NCI-H748 (cell line): Measurements from ENCODE around the gene AKNAD1.
A peak's percentile ranks its signal among the peaks of the same experiment; 100 is the strongest.
"Not testable (repeated sequence)": the region's sequence is repeated elsewhere in the genome, so short reads cannot be mapped to it uniquely, and the experiment has no call there.

Experiments
- DNase-seq: peaks from one replicate; lab custom pipeline; 2025; ENCODE audit not compliant: unreplicated experiment; lab: John Stamatoyannopoulos, UW

AKNAD1 gene

DNA sequence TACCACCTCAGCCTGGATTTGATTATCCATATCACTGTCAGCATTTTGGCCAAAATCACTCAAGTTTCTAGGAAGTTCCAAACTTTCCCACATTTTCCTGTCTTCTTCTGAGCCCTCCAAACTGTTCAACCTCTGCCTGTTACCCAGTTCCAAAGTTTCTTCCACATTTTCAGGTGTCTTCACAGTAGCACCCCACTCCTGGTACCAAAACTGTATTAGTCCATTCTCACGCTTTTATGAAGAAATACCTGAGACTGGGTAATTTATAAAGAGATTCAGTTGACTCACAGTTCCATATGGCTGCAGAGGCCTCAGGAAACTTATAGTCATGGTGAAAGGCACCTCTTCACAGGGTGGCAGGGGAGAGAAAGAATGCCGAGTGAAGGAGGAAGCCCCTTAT is 71.0 kb downstream of the AKNAD1 start:
- DNase-seq: no peak

DNA sequence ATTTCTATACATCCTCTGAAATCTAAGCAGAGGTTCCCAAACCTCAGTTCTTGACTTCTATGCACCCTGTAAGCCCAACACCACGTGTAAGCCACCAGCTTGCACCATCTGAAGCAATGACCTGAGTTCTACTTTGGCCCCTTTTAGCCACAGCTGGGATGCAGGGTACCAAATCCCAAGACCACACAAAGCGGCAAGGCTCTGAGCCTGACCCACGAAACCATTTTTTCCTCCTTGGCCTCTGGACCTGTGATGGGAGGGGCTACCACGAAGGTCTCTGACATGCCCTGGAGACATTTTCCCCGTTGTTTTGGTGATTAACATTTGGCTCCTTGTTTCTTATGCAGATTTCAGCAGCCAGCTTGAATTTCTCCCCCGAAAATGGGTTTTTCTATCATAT is 71.6 kb downstream of the AKNAD1 start:
- no peak for DNase-seq

DNA sequence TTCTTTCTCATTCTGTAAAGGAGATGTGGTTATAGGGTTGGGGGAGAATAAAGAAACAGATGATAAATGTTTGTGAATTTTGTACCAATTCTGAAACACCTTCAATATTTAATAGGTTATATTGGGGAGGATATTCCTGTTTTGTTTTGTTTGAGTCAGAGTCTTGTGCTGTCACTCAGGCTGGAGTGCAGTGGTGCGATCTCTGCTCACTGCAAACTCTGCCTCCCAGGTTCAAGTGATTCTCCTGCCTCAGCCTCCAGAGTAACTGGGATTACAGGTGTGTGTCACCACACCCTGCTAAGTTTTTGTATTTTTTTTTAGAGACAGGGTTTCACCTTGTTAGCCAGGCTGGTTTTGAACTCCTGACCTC is 75.3 kb downstream of the AKNAD1 start:
- DNase-seq: not testable (repeated sequence)

DNA sequence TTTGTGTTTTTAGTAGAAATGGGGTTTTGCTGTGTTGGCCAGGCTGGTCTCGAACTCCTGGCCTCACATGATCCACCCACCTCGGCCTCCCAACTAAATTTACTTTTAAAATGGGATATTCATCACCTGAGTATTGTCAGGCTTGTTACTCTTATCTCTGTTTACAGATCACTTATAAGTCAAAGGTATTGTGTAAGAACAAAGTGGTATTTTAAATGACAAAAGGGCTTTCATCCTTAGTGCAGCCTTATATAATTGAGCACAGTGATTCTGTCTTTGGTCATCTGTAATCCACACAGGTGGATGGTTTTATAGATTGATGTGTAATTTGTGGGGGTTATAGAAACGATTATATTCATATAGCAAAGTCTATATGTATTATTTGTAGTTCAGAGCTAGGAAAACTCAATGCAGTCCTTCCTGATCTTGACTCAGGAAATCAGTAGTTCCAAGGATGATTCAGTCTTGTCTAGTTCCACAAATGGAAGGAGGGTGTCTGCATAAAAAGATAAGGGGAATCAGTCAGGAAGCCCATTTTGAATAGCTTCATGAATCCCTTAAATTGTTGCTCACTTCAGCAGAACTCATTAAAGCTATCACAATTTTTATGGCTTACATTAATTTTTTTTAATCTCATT is 75.8 kb downstream of the AKNAD1 start:
- DNase-seq: peak; percentile 62

DNA sequence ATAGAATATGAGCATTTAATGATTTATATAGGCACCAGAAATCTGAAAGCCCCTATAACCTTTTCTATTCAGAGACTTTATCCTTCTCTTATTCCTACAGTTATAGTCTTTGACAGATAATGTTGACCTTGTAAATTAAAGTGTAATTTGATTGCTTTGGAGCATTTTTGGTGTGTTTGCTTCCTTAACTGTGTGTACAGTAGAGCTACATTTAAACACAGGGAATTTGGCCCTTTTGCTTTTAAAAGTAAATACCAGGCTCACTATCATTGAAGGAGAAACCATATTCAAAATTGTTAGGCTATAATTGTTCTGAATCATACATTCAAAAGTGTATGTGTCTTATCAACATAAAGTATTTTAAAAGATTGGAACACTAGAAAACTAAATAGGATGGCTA is 77.4 kb downstream of the AKNAD1 start:
- no peak for DNase-seq

DNA sequence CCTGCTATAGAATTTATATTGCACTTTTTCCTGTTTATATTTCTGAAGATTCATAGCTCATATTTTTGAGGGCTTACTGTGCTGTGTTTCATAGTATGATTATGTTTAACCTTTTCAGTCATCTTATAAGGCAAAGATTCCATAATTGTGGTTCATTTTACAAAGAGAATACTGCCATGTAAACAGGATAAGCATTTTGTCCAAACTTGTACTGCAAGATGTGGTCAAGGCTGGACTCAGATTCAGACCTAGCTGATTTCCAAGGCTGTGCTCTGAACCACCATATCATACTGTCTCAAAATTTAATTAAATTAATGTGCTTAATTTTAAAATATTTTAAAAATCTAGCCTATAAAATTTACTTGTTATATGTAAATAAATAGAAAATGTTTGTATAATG is 79.1 kb downstream of the AKNAD1 start:
- no peak for DNase-seq

DNA sequence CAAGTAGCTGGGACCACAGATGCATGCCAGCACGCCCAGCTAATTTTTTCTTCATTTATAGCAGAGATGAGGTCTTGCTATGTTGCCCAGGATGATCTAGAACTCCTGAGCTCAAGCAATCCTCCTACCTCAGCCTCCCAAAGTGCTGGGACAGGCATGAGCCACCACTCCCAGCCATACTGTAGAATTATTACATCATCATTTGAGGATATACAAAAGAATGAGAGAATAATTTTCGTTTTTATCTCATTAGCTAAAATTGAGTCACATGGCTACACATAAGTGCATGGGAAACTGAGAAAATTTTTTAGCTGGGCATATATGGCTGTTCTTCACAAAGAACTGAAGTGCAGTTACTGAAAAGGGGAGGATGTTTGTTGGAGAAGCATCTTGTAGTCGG is 89.2 kb downstream of the AKNAD1 start:
- DNase-seq: no peak

DNA sequence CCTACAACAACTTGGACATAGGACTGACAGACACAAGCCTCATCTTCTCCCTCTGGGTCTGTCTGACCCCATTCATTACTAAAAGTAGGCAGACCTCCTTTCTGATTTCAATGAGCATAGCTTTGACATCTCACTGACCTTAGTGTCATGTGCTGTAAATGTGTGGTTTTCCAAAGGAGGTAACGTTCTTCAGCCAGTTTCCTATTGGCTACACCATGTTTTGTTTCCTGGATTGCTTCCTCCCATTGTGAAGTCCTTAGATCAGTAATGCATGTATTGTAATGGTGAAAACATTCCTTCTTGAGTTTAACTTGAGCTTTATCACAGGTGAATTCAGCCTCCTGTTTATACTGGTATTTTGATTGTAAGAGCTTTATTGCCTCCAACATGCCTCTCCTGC is 89.8 kb downstream of the AKNAD1 start:
- DNase-seq: no peak
